Right hindlimb (tissue), 1 donor: Measurements from ENCODE around the gene TP53I3.
"Not testable (repeated sequence)": the region's sequence is repeated elsewhere in the genome, so short reads cannot be mapped to it uniquely, and the experiment has no call there.

Source experiments
- DNase-seq: peaks from one replicate; pipeline ENCODE4 v3.0.0-alpha.2; 2018

TP53I3 gene

GRCh38 chr2:24051833-24052232, 32.8 kb downstream of the TP53I3 start:
- no peak for DNase-seq

DNA sequence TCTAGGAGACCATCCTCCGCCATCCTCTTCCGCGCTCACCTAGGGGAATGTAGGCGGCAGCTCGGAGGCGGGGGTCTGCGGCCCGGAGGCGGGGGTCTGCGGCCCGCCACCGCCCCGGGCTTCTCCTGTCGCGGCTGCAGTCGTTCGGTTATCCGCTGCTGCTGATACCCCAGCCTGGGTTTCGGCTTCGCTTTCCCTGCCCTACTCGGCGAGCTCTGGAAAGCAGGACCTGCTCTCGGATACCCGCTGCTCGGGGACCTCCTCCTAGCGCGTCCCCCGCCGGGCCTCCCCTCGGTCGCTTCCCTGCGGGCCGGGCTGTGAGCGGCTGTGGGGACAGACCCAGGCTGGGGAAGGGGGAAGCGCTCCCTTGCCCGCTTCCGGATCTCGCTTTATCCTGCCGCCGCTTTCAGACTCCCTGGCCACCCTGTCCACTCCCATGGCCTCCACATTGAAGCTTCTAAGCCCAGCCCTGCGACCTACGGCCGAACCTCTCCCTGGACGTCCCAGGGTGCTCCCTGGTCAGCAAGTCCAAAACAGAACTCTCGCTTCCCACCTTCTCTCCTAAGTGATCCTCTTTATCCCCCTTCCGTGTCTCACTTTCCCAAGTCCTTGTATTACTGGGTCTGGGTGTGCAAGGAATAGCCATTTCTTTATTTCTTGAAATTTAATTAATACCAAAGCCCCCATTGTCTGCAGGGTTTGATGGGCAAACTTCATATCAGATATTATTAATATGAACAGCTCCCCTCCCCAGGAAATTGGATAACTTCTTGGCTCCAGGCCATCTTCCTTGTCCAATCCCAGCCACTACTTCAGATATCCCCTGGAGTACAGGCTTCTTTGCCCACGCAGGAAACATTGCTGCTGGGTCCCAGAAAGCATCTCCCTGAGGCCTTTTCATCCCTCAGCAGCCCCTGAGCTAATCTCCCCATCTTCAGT, 34.3 kb downstream of the TP53I3 start:
- peak; percentile 44 for DNase-seq

DNA sequence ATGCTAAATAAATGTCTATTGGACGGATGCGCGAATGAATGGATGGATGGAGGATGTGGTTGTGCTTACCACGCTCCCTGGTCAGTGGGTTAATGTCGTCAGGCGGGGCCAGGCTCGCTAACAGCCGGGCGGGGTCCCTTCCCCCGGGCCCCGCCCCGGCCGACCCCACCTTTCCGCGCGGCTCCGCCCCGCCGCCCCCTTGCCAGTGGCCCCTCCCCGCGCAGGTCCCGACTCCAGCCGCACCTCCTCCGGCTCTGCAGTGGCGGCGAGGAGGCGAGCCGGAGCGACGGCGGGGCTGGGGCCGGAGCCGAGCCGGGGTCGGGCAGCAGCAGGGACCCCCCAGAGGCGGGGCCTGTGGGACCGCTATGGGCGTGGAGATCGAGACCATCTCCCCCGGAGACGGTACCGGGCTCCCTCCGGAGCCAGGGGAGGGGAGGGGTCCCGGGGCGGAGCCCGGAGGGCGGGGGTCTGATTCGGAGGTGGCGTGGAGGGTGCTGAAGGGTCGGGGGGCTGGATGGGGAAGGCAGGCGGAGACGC, 35.1 kb downstream of the TP53I3 start, which contains the start of gene FKBP1B:
Gene FKBP1B (plus strand): TSS at position 257 of the 537 bp plus-strand sequence. CDS start 109 bp downstream, at position 366.
- DNase-seq: peak; percentile 63

- no peak for DNase-seq
Measured at GRCh38 chr2:24048769-24049484, 35.7 kb downstream of the TP53I3 start.

GRCh38 chr2:24047703-24048033, 37.0 kb downstream of the TP53I3 start:
- no peak for DNase-seq

DNA sequence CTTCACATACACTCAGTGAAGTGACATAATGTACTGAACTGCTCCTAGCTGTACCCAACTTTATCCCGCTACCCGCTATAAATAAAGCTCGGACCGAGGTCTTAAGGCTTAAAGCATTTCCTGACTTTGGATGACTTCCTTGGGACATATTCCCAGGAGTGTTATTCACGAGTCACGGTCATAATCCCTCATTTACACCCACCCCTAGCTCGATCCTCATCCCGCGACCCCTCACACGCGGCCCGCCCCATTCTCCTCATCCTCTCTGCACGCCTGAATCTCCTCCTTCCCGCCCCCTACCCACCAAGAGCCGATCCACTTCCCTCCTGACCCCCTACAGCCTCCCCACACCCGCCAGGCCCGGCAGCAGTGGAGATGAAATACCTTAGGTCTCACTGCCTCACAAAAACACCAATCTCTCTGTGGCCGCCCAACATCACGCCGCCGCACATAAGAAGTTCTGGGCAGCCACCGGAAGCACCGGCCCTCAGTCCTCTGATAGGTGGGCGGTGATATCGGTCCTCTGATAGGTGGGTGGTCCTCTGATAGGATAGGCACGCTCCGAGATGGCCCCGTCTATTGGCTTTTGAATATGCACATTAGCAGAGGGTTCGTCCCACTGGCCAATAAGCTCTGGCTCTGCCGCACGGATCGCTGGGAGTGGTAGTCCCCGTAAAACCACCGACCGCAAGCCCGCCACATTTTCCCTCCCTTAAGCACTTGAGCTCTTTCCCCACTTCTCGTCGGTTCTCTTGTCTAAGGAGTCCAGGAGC, 37.5 kb downstream of the TP53I3 start, which contains the start of gene WDCP:
Gene WDCP (minus strand): TSS at position 462 of the 773 bp plus-strand sequence. CDS start 7,897 bp downstream, outside the sequence.
- peak; percentile 98 for DNase-seq

GRCh38 chr2:24046599-24046929, 38.1 kb downstream of the TP53I3 start:
- DNase-seq: no peak

- DNase-seq: no peak
Measured at GRCh38 chr2:24045511-24046508, 38.8 kb downstream of the TP53I3 start.

DNA sequence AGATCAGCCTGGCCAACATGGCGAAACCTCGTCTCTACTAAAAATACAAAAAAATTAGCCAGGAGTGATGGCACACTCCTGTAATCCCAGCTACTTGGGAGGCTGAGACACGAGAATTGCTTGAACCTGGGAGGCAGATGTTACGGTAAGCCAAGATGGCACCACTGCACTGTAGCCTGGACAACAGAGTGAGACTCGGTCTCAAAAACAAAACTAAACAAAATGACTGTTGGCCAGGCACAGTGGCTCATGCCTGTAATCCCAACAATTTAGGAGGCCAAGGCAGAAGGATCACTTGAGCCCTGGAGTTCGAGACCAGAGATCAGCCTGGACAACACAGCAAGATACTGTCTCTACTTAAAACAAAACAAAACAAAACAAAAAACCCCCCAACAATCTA, 41.5 kb downstream of the TP53I3 start:
- not testable (repeated sequence) for DNase-seq

- no peak for DNase-seq
Measured at GRCh38 chr2:24040511-24040910, 44.1 kb downstream of the TP53I3 start.

GRCh38 chr2:24038786-24039499, 45.7 kb downstream of the TP53I3 start:
- no peak for DNase-seq
